NCI-H2196 treated with DMSO at 0.1 percent for 48 hours (cell line): ENCODE results near the gene NTM.

Experiments
- DNase-seq: peaks from one replicate; lab custom pipeline; 2025; ENCODE audit not compliant: unreplicated experiment; lab: John Stamatoyannopoulos, UW

Gene NTM

DNA sequence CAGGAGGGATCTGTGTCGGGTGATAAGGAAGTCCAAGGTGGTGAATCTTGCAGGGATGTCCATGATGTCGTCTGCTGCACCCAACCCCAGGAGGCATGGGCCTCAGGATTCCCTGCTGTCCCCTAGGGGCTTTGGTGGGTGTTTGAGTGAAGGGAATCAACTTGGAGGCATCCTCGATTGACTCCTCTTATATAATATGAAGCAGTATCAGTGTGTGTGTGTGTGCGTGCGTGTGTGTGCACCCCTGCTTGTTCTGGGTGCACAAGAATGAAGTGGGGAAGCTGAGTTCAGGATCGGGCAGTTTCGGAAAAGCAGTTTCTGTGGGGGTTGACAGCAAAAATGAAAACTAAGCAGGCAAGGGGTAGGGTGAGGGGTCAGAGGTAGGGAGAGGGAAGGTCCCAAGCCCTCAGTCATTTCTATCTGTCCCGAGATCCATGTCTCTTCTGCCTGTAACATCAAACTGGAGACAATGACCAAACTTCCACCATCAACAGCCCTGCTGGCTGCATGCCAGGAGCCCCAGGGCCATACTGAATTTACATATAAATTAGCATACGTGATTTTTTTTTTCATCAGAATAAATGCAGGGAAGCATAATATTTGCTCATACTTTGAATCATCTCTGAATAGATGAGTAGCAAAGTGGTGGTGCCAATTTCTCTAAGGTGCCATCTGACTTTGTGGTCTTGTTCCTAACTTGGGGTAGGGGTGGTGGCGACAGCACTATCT, 2.0 kb downstream of the NTM start:
- no peak for DNase-seq

DNA sequence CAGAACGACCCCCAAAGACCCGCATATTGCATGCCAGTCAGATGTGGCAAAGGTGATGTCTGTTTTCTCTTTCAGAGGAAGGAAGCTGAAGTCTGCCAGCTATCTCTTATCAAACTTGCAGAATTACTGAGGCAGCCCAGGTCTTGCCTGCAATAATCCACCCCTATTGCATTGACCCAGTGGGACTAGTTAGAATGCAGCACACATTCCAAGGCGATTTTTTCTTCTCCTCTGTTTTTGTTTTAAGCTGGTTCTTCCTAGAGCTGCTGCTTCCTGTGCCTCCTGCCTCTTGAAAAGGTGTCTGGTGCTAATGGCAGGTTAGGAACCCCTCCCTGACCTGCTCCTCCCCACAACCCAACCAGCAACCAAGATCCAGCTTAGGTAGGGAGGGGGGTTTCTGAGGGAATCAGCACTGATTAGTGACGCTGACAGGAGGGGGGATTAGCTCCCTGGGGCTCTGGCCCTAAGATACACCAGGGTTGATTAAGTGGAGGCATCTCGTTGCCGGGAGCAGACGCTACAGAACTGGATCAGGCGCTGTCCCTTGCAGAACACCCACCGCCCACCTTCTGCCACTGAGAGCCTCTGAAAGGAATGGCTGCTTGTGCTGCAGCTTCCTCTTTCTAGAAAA, 2.8 kb downstream of the NTM start:
- no peak for DNase-seq

DNA sequence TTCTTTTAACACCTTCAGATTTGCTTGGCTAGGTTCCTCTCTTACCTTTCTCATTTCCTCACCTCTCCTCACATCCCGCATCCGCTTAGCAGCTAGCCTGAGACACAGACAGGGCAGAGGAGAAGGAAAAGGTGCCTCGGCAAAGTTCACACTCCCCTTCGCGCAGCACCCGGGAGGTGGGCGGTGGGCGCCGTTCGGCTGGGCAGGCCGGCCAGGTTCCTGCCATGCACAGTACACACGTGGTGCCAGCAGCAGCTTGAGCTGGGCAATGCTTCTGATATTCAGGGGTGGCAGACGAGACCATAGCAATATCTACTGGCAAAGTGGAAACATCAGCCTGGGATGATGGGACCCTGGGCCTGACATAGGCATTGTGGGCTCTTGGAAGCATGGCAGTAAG, 3.3 kb downstream of the NTM start:
- no peak for DNase-seq

DNA sequence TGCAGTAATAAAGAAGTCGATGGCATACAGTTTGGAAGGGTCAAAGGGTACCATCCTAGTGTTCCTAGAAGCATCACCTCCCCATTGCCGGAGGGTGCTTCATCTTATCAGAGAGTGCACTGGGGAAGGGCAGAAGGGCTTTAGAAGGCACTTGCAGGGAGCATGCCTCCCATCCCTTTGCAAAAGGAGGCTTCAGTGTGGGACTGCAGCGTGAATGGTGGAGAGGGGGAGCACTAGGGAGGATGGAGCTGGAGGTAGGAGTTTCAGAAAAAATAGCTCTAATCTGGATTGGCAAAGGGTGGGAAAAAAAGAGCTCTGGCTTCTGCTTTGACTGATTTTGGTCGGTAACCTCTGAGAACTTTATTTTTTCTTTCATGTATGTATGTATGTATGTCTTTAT, 5.0 kb downstream of the NTM start:
- DNase-seq: no peak

DNA sequence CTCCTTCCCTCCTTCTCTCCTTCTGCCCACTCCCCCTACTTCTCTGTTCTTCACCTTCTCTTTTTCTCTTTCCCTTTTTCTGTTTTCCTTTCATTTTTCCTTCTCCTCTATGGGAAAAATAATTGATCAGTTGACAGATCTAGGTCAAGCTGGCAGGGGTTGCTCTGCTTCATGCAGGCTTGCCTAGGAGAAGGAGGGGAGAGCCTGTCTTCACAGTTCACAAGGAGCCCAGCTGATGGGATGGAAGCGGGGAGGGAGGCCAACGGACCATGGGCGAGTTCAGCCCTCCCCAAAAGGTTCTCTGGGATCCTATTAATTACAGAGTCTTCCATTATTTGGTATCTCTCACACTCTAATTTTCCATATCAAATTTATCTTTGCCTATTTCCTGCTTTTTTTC, 5.5 kb downstream of the NTM start:
- DNase-seq: no peak

DNA sequence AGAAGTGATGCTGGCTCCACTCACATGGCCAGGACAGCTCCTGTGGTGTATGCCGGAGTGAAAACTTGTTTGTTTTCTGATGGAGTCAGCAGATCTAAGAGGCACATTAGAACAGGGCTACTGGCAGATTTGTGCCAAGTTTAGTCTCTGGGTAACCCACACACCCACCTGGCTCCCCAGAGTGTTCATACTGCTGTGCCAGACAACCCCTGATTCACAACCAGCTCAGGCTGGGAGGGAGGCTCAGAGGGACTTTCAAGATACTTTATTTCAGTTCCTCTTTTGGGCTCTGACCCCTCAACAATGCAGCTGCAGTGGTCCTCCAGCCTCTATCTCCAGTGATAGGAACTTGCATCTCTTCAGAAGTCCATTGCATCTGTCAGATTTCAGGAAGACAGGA, 8.5 kb downstream of the NTM start:
- DNase-seq: no peak

DNA sequence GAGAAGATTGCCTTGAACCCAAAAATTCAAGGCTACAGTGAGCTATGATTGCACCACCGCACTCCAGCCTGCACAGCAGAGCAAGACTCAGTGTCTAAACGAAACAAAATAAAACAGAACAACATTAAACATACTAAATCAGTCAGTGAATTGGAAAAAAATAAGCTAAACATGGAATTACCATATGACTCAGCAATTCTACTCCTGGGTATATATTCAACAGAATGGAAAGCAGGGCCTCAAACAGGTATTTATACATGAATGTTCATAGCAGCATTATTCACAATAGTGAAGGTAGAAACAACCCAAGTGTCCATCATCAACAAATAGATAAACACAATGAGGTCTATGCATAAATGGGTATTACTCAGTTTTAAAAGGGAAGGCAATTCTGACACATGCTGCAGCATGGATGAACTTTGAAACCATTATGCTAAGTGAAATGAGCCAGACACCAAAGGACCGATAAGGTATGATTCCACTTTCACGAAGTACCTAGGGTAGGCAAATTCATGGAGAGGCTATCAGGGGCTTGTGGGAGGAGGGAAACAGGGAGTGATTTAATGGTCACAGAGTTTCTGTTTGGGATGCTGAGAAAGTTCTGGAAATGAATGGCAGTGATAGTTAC, 15.5 kb downstream of the NTM start:
- no peak for DNase-seq

DNA sequence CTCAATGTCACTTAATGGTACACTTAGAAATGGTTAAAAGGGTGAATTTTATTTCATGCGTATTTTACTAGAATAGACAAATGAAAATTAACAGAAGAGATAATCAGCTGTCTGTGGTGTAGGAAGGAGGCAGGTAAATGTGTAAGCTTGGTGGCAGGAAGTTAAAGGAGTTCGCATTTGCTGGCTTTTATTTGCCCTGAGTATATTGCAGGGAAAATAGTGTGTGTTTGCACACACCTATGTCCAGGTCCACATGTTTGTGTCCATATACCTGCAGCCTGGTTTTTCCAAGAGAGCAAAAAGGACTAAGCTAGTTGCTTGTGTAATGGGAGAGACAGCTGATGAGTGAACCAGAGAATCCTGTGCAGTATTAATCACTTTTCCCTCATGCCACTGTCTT, 16.0 kb downstream of the NTM start:
- no peak for DNase-seq

DNA sequence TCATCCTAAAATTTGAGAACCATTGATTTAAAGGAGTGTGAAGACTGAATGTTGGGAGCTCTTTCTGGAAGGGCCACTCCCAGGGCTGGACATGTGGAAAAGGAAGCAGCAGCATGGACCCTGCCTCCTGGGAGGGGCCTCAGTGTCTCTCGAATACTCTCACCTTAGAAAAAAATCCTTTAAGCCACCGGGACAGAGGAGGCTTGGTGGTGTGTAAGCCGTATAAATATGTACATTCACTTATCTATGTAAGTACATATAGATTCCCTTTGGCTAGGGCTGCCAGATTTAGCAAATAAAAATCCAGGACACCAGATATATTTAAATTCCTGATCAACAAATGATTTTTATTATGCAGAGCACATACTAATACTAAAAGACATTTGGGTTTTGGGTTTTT, 17.6 kb downstream of the NTM start:
- no peak for DNase-seq

DNA sequence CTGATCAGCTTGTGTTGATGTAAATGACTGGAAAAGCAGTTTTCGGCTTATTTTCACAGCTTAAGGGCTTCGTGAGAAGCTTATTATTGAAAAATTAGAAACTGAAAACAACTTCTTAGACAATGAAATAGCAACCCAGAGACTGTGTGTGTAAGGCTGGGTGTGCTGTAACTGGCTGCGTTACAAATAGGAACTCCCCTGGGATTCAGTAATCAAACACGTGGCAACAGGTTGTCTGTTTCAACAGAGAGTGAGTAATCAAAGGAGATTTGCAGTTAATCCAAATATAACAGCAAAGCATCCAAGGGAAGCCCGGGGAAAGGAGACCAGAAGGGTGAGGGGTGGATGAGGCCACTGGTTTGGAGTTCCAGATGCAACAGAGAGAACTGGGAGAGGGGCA, 19.2 kb downstream of the NTM start:
- DNase-seq: no peak

DNA sequence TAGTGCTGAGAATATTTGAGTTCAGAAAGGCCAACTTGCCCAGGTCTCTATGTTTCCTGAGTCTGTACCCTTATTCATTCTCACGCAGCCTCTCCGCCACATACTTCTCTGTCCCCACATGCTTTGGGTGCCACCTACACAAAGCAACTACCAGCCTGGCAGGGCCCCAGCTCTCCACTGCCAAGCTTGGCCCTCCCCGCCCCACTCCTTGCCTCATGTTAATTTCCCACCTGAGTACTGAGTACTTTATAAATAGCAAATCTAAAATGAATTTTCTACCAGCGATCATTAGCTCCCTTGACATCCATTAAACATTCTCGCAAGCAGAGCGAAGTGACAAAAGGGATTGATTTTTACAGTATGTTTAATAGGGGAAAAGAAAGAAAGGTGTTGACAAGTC, 20.8 kb downstream of the NTM start:
- DNase-seq: no peak

DNA sequence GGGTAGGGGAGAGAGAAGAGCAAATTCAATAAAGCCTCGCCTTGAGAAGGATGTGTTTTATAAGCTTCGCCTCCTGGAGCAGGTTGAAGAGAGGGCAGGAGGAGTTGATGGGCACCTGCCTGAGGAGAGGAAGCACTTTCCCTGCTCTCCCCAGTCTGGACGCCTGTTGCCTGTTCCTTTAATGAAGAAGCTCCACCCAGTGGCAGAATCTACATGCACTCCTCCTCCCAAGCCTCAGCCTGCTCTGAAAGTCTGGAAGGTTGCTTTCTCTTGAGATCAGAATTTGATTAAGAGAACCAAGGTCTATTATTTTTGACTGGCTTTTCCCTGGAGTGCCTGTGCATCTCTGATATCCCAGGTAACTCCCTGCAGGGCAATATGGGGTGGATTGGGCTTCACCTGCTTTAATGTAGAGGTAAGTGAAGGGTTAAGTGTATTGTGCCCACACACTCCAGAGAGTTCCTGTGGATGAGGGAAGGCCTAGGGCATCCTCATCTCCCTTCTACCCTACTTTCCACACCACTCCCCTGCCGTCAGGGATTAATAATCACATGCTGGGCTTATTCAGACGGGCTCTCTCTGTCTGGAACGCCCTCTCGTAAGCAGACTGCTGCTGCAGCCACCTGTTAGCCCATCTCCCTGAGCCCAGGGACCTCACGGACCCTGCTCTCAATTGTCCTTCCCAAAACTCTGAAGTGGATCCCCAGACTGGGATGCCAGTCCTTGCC, 22.3 kb downstream of the NTM start:
- DNase-seq: no peak

DNA sequence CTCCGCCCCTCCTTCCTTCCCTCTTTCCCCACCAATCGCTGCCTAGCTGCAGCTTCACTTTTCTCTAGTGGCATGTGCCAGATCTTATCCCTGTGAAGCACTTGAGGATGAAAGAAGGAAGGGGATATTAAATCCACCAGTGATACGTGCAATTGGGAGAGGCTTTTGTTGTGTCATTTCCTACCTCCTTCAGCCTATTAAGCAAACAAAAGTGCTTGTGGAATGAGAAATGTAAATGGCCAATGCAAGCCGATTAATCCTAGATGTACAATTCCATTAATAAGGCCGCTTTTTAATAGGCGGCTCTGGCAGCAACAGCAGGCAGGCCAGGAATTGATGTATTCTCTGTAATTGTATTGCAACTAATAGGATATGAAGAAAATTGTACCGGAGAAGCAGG, 23.3 kb downstream of the NTM start:
- DNase-seq: no peak

DNA sequence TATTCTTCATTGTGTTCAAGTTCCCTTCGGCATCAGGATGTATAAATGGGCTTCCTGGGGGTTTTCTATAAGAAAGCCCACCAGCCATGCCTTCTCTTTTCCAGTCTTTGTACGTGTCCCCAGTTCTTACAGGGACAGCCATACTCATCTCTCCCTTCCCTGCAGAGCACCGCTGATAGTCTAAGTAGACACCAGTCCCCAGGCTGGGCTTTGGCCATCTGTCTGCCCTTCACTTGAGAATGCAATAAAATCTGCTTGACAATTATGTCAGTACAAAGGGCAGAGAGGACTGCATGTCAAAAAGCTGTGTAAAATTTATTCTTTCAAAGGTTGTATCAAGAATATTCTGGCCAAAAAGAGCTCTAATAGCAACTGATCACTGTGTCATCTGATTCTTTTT, 27.3 kb downstream of the NTM start:
- no peak for DNase-seq

DNA sequence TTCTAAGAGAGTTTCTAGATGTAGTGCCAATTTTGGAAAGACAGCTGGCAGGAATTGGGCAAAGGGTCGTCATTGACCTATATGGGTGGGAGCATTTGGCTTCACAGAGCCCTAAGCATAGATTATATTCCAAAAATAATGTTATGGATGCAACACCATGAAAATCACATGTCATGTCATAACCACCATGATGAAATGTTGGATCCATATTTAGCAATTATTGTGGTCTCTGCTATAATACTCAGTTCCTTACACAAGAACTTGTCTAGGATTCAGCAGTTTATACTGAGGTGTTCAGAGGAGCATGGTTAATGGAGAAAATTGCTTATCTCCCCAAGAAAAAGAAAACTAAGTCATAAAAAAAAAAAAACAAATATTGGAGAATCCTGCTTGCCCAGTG, 31.6 kb downstream of the NTM start:
- no peak for DNase-seq

DNA sequence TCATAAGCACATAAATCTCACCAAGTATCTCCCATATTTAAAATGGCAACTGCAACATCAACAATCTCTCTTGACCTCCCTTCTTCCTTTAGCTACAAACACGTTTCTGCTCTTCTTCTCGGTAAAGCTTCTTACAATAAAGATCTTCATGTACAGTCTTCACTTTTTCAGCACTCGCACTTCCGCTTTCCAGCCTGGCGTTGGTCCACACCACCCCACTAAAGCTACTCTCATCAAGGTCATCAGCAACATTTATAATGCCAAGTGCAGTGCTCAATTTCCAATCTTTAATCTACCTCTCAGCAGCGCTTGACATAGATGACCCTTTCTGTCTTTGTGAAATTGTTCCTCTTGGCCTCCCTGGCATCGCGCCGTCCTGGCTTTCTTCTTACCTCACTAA, 33.6 kb downstream of the NTM start:
- DNase-seq: no peak

DNA sequence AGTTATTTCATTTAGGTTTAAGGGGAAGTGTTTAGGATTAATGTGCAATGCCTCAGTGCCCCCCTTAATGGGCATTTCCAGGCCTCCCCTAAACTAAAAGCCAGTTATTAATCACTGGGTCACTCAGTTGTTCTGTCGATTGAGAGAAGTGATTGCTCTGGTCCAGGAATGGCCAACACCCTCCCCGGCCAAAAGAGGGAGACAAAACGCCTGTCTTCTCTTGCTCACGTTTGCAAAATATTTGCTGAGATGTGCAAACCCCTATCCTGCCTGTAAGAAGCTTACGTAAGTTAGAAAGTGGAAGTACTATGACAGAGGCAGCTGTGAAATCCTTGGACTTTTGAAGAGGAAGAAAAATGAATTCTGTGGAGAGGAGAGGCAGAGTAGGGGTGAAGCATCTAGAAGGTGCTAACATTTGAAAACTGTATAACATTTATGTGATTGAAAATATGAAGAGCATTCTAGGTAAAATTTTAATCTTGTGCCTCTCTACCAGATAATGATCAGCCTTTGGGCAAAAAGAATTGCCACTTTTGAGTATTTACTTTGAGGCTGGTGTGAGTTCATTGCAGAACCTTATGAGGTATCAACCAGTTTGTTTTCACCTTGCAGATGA, 37.7 kb downstream of the NTM start:
- no peak for DNase-seq

DNA sequence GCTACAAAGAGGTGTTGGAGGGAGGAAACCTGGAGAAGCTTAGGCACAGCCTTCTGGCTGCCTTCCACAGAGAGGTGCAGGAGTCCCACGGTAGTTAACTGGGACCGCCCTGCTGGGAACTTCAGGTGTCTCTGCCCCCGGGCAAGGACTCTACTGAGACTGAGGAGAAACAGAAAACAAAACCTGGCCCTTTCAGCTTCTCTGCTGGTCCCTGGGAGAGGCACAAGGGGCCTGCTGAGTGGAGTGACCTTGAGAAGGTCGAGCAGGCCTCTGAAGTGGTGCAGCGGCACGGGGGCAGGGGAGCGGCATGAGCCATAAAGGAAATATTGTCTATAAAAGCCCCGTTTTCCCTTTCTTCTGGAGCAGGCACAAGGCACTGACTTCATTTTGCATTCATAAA, 38.9 kb downstream of the NTM start:
- DNase-seq: no peak

DNA sequence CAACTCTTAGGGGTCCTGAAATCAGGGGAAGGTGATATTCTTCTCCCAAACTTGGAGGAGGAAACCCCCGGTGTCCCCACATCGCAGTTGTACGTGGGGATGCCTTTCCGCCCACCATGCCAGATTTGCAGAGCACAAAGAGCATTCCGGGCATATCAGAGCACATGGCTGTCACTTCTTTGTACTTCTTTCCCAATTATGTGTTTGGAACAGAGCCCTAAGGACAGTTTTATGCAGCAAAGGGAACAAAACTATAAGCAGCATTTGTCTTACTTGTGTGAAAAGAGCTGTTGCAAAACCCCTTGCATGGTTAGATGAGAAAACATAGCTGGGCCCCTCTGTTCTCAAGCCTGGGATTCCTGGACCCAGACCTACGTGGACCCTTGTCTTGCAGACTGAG, 41.2 kb downstream of the NTM start:
- DNase-seq: no peak

DNA sequence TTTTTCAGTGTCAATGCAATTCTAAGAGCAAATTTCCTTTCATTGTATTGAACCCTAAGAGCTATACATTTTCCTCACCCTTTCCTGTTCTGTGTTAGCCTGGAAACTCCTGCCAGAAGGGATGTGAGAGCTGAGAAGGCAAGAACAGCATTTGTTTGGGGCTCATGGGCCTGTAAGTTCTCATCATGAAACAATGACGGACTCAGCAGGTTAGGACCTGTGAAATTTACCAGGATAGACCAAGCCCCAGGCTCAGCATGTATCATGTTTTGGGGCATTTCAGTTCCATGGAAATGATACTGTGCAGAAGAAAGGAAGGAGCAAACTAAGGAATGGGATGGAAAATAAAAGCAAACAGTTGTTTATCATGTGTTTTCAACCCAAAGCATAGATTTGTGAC, 41.6 kb downstream of the NTM start:
- no peak for DNase-seq

DNA sequence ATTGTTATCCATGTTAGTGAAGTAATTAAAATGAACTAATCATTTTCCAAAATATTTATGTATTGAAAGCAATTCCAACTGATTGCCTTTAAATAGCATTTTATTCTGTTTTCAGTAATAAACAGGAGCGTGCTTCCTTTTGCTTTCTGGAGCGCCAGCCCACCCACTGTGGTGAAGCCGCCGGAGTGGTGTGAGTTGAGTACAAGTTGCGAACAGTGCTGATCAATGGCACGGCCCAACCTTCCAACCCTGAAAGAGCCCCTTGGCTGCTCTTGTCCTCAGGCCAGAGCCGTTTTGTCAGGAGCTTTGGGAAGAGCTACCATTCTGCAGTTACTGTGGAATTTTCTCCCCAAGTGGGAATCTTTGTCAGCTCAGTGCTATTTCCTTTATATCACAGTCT, 42.8 kb downstream of the NTM start:
- DNase-seq: no peak

DNA sequence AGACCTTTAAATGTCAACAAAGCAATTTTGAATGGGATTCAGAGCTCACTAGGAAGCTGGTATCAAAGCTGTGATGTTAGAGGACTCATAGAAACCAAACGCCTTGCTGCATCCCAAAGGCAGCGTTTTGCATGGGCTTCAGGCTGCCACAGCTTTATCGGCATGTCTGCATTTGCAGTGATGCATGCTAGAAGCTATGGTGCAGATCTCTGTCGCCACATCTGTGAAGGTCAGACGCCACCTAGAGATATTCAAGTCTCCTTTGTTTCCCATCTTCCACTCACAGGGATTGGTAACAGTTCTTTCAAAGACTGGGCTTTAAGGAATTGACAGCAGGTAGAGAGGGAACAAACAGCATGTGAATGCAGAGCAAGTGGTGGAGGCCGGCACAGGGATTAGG, 47.8 kb downstream of the NTM start:
- no peak for DNase-seq
